NCI-H526 treated with DMSO at 0.1 percent for 48 hours (cell line): ENCODE measurements around the gene ENO2.

Source experiments
- DNase-seq: peaks from one replicate; lab custom pipeline; 2025; lab: John Stamatoyannopoulos, UW

Gene ENO2

DNA sequence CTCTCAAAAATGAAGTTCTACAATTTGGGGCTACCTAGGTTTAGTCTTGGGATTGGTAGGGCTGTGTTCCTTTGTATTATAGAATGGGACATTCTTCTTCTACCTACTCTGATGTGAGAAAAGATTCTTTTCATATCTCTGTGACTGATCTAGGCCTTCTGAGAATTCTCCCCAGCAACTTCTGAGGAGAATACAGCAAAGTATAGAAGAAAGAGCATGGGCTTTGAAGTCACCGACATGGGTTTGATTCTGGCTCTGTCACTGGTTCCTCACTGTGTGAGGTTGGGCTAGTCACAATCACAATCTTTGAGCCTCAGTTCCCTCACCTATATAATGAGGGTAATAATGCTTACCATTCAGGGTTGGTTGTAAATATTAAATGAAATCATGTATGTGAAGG, 18.4 kb downstream of the ENO2 start:
- DNase-seq = no peak

GRCh38 chr12:6934110-6934509, 19.7 kb downstream of the ENO2 start:
- no peak for DNase-seq

GRCh38 chr12:6935371-6936193, 21.2 kb downstream of the ENO2 start:
- no peak for DNase-seq

- no peak for DNase-seq
Measured at GRCh38 chr12:6936194-6936635, 21.8 kb downstream of the ENO2 start.

GRCh38 chr12:6936636-6937480, 22.5 kb downstream of the ENO2 start:
- no peak for DNase-seq

DNA sequence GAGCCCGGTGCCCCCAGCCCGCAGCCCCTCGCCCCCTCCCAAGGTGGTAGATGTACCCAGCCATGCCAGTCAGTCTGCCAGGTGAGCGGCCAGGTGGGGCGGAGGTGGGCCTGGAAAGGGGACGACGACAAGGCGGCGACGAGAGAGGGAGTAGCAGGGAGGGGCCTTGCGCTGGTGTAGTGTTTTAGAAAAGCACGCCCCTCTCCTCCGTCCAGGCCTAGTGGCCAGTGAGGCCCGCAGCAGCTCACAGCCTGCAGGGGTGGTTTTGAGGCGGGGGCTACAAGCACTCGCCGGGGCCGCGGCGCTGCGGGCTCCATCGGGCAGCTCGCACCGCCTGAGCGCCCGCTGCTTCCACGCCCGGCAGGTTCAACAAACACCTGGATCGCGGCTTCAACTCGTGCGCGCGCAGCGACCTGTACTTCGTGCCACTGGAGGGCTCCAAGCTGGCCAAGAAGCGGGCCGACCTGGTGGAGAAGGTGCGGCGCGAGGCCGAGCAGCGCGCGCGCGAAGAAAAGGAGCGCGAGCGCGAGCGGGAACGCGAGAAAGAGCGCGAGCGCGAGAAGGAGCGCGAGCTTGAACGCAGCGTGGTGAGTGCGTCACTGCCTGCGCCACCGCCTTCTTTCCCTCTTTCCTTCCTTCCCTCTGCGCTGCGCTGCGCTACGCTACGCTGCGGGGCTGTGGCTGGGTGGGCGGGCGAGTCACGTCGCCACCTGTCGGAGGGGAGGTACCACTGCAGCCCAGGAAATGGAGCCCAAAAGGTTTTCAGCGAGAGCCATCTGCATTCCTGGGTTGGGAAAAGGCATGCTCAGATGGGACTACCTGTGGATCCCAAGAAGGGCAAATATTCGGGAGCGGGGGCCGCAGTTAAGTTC, 23.3 kb downstream of the ENO2 start:
- DNase-seq = peak; percentile 95

DNA sequence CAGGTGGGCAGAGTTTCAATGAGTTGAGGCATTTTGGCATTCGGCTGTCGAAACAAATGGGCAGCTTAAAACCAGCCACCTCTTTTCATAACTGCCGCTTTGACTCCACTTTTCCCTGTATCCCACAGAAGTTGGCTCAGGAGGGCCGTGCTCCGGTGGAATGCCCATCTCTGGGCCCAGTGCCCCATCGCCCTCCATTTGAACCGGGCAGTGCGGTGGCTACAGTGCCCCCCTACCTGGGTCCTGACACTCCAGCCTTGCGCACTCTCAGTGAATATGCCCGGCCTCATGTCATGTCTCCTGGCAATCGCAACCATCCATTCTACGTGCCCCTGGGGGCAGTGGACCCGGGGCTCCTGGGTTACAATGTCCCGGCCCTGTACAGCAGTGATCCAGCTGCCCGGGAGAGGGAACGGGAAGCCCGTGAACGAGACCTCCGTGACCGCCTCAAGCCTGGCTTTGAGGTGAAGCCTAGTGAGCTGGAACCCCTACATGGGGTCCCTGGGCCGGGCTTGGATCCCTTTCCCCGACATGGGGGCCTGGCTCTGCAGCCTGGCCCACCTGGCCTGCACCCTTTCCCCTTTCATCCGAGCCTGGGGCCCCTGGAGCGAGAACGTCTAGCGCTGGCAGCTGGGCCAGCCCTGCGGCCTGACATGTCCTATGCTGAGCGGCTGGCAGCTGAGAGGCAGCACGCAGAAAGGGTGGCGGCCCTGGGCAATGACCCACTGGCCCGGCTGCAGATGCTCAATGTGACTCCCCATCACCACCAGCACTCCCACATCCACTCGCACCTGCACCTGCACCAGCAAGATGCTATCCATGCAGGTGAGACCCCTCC, 24.2 kb downstream of the ENO2 start:
- DNase-seq = no peak

GRCh38 chr12:6939191-6939540, 24.8 kb downstream of the ENO2 start:
- DNase-seq = no peak

DNA sequence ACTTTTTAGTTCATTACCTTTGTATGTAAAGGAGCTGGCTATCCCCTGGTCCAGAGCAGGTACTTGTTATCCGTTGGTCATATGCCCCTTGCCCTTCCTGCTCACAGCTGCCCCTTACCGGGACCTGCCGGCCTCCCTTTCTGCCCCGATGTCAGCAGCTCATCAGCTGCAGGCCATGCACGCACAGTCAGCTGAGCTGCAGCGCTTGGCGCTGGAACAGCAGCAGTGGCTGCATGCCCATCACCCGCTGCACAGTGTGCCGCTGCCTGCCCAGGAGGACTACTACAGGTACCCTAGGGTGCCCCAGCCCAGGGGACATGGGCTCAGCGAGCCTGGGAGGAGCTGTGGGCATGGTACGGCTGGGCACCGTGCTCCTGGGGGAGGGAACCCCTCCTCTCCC, 26.9 kb downstream of the ENO2 start:
- DNase-seq = no peak

- DNase-seq = no peak
Measured at GRCh38 chr12:6941782-6942181, 27.4 kb downstream of the ENO2 start.

GRCh38 chr12:6942331-6942665, 27.9 kb downstream of the ENO2 start:
- no peak for DNase-seq

- DNase-seq = peak; percentile 93
Measured at GRCh38 chr12:6943389-6943721, 29.0 kb downstream of the ENO2 start.

DNA sequence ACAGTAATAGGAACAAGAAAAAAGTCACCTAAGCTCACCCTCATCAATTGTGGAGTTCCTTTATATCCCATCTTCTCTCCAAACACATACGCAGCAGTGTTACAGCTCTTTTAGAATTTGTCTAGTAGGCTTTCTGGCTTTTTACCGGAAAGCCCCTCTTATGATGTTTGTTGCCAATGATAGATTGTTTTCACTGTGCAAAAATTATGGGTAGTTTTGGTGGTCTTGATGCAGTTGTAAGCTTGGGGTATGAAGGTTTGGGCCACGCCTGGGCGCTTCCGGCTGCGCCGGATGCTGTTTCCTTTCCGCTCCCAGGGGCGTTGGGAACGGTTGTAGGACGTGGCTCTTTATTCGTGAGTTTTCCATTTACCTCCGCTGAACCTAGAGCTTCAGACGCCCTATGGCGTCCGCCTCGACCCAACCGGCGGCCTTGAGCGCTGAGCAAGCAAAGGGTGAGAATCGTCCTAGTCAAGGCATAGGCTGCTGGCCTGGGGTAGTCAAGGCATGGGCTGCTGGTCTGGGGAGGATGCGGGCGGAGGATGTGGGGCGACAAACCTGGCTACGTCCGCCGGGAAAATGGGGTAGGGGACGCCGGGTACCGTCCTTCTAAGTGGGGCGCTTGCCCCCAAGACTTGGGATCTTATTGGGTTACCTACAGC, 29.5 kb downstream of the ENO2 start, which contains the start of the genes C12orf57 and RNU7-1:
C12orf57 (plus strand) TSS at position 301 of the 659 bp plus-strand sequence; CDS start at position 401, 100 bp downstream.
RNU7-1 (plus strand) TSS at position 95 of the 659 bp plus-strand sequence.
- DNase-seq = peak; percentile 93

GRCh38 chr12:6944381-6945186, 30.2 kb downstream of the ENO2 start:
- DNase-seq = peak; percentile 94

- DNase-seq = no peak
Measured at GRCh38 chr12:6945613-6946012, 31.2 kb downstream of the ENO2 start.

GRCh38 chr12:6946033-6946919, 31.9 kb downstream of the ENO2 start:
- DNase-seq = peak; percentile 93

DNA sequence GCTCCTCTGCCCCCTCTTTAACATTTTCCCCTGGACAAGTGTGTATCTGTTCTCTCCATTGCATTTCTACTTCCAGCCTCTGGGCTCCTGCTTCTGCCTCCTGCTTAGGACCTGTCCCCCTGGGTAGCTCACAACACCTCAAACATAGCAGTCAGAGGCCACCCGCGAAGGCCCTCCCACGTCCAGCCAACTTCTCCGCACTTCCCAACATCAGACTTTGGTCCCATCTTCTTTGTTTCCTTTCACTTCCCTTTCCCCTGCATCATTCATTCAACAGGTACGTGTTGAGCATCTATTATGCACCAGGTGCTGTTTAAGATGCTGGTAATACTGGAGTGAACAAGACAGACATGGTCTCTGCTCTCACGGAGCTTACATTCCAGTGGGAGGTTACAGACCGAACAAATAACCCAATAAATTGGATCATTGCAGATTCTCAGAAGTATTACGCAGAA, 32.6 kb downstream of the ENO2 start:
- DNase-seq = no peak

DNA sequence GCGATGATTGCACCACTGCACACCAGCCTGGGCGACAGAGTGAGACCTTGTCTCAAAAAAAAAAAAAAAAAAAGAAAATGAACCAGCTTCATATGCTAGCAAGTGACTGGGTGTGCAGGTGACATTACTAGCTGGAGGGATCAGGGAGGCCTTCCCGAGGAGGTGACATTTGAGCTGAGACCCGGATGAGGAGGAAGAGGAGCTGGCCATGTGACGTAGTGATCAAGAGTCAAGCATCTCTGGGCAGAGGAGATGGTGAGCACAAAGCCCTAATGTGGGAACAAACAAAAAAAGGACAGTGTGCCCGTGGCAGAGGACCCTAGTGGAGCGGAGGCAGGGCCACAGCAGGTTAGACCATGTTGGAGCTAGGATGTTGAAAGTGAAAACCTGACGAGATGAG, 33.2 kb downstream of the ENO2 start:
- no peak for DNase-seq
